ENCODE measurements around the gene LSM12. TPM values are rescaled to one million over a fixed set of nuclear protein-coding genes. Genes with fewer than 3 reads are reported as not detected.

LSM12 gene
- total RNA-seq, 1 donor from 2014 or later = 39.1 TPM

DNA sequence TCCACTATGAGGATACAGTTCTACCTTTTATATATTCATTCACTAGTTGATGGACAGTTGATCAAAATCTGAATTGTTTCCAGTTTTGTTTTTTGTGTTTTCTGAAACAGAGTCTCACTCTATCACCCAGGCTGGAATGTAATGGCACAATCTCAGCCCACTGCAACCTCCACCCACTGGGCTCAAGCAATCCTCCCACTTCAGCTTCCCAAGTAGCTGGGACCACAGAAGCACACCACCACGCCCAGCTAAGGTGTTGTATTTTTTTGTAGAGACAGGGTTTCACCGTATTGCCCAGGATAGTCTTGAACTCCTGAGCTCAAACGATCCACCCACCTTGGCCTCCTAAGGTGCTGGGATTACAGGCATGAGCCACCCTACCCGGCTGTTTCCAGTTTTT, 21.0 kb downstream of the LSM12 start:
- no peak overlapping the region for H3K4me3 ChIP-seq (ENCODE audit: low read depth, low read length)
- no peak for DNase-seq (ENCODE audit: low read depth)
- TF ChIP-seq, protein P1, sequence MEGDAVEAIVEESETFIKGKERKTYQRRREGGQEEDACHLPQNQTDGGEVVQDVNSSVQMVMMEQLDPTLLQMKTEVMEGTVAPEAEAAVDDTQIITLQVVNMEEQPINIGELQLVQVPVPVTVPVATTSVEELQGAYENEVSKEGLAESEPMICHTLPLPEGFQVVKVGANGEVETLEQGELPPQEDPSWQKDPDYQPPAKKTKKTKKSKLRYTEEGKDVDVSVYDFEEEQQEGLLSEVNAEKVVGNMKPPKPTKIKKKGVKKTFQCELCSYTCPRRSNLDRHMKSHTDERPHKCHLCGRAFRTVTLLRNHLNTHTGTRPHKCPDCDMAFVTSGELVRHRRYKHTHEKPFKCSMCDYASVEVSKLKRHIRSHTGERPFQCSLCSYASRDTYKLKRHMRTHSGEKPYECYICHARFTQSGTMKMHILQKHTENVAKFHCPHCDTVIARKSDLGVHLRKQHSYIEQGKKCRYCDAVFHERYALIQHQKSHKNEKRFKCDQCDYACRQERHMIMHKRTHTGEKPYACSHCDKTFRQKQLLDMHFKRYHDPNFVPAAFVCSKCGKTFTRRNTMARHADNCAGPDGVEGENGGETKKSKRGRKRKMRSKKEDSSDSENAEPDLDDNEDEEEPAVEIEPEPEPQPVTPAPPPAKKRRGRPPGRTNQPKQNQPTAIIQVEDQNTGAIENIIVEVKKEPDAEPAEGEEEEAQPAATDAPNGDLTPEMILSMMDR (IDR thresholded peaks at IDR 0.05; ENCODE audit: insufficient read depth, low read length, poor library complexity, severe bottlenecking) = no peak
- peaks cover 2% of the 10 kb centered on the region for H3K36me3 ChIP-seq (ENCODE audit: control insufficient read depth, insufficient read depth, low read length)
- H3K27me3 ChIP-seq (ENCODE audit: control insufficient read depth, insufficient read depth, low read length) = no peaks in the 10 kb centered on the region

DNA sequence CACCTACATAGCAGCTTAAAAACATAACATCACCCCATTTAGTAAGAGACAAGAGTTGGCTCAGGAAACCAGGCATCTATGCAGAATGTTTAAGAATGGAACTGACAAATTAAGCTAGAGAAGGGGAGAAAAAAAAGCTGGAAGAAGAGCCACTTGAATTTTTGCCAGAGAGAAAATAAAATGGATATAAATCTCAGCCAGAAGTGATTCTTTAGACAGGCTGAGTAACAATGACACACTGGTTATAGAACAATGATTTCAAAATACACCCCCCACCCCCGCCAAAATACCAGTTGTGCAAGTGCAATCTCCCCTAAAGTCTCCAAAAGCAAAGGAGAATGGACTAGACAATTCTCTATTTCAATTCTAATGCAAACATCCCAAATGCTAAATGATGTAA, 22.4 kb downstream of the LSM12 start:
- TF ChIP-seq, protein P1 (IDR thresholded peaks at IDR 0.05; ENCODE audit: insufficient read depth, low read length, poor library complexity, severe bottlenecking) = no peak
- DNase-seq (ENCODE audit: low read depth) = no peak

DNA sequence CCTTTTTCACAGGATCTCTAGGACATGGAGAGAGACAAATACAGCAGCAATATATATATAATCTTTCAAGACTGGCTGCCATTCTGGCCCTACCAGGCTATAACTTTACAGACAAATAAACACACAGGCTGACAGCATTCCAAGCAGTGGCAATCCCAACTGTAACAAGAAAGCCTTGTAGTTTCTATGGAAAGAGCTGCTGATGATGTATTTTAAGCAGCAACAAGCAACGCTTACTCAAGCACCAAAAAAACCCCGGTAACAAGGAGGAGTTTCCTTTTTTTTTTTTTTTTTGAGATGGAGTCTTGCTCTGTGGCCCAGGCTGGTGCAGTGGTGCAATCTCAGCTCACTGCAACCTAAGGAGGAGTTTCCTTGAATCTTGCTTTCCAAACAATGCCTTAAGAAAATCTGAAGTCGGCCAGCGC, 23.2 kb downstream of the LSM12 start:
- H3K27me3 ChIP-seq (ENCODE audit: control insufficient read depth, insufficient read depth, low read length) = no peaks in the 10 kb centered on the region
- H3K4me3 ChIP-seq (ENCODE audit: low read depth, low read length) = no peak overlapping the region
- DNase-seq (ENCODE audit: low read depth) = no peak
- TF ChIP-seq, protein P1 (IDR thresholded peaks at IDR 0.05; ENCODE audit: insufficient read depth, low read length, poor library complexity, severe bottlenecking) = no peak
- H3K36me3 ChIP-seq (ENCODE audit: control insufficient read depth, insufficient read depth, low read length) = peaks cover 3% of the 10 kb centered on the region

More for the DNA sequence above, 22.4 kb downstream of the LSM12 start:
- H3K27me3 ChIP-seq (ENCODE audit: control insufficient read depth, insufficient read depth, low read length) = no peaks in the 10 kb centered on the region
- peaks cover 3% of the 10 kb centered on the region for H3K36me3 ChIP-seq (ENCODE audit: control insufficient read depth, insufficient read depth, low read length)
- no peak overlapping the region for H3K4me3 ChIP-seq (ENCODE audit: low read depth, low read length)

- TF ChIP-seq, protein P1 (IDR thresholded peaks at IDR 0.05; ENCODE audit: insufficient read depth, low read length, poor library complexity, severe bottlenecking) = no peak
- H3K4me3 ChIP-seq (ENCODE audit: low read depth, low read length) = no peak overlapping the region
Measured at GRCh38 chr17:44039829-44040635, 26.4 kb downstream of the LSM12 start.

GRCh38 chr17:44038604-44039011, 27.9 kb downstream of the LSM12 start:
- TF ChIP-seq, protein P1 (IDR thresholded peaks at IDR 0.05; ENCODE audit: insufficient read depth, low read length, poor library complexity, severe bottlenecking) = no peak
- DNase-seq (ENCODE audit: low read depth) = no peak
- Histone ChIP-seq H3K36me3 (ENCODE audit: control insufficient read depth, insufficient read depth, low read length) (peaks cover 1% of the 10 kb centered on the region), H3K27me3 (ENCODE audit: control insufficient read depth, insufficient read depth, low read length) (no peaks in the 10 kb centered on the region), H3K4me3 (ENCODE audit: low read depth, low read length) (no peak overlapping the region)

More at GRCh38 chr17:44039829-44040635, 26.4 kb downstream of the LSM12 start:
- Histone ChIP-seq H3K27me3 (ENCODE audit: control insufficient read depth, insufficient read depth, low read length) (no peaks in the 10 kb centered on the region), H3K36me3 (ENCODE audit: control insufficient read depth, insufficient read depth, low read length) (peaks cover 1% of the 10 kb centered on the region)
- DNase-seq (ENCODE audit: low read depth) = no peak
